Myocyte (in vitro differentiated cells): ENCODE measurements around the gene HLA-DPA1. TPM values are rescaled to one million over a fixed set of nuclear protein-coding genes. Genes with fewer than 3 reads are reported as not detected.
A peak's percentile ranks its signal among the peaks of the same experiment; 100 is the strongest.

Experiments used
- DNase-seq: peaks from one replicate; pipeline ENCODE4 v3.0.0-alpha.2; 2012; ENCODE audit warnings: low read depth
- total RNA-seq: library from RNA; depleted of rRNA; stranded (reverse); fragments of >200 nt; gene quantifications from 2 replicates; pipeline ENCODE4 v1.2.3, GENCODE V29; 2014

The HLA-DPA1 gene
- total RNA-seq, 1 donor from 2014 or later: 0.27 TPM

GRCh38 chr6:33018418-33018817 lies 55.0 kb downstream of the HLA-DPA1 start:
- DNase-seq: no peak

GRCh38 chr6:33017694-33018353 lies 55.6 kb downstream of the HLA-DPA1 start:
- DNase-seq: no peak

- no peak for DNase-seq
Measured at GRCh38 chr6:33017018-33017417, 56.4 kb downstream of the HLA-DPA1 start.

GRCh38 chr6:33015798-33016197 lies 57.7 kb downstream of the HLA-DPA1 start:
- no peak for DNase-seq

GRCh38 chr6:33014841-33015634 lies 58.4 kb downstream of the HLA-DPA1 start:
- peak; percentile 83 for DNase-seq

Other genes starting within 250 kb of the HLA-DPA1 start
- 3.8 and 4.1 TPM in 2 replicates for gene TAP2, start 234.9 kb downstream of the HLA-DPA1 start, total RNA-seq
- 30.7 and 36.0 TPM in 2 replicates for gene PSMB8, start 229.6 kb downstream of the HLA-DPA1 start, total RNA-seq
- 49.7 and 54.7 TPM in 2 replicates for gene TAP1, start 219.9 kb downstream of the HLA-DPA1 start, total RNA-seq
- 7.2 and 8.2 TPM in 2 replicates for gene PSMB9, start 219.5 kb downstream of the HLA-DPA1 start, total RNA-seq
- gene HLA-DMB, start 132.6 kb downstream of the HLA-DPA1 start, total RNA-seq: not detected in 2 replicates
- gene HLA-DMA, start 120.6 kb downstream of the HLA-DPA1 start, total RNA-seq: 2.1 and 4.3 TPM in 2 replicates
- 108 and 112 TPM in 2 replicates for gene BRD2, start 105.1 kb downstream of the HLA-DPA1 start, total RNA-seq
- not detected in 2 replicates for gene HLA-DOA, start 64.1 kb downstream of the HLA-DPA1 start, total RNA-seq
- gene HLA-DPB1, start 2.3 kb upstream of the HLA-DPA1 start, total RNA-seq: 0.19 TPM in 1 of 2 replicates, not detected in the other
- 0.96 and 1.9 TPM in 2 replicates for gene COL11A2, start 118.8 kb upstream of the HLA-DPA1 start, total RNA-seq
- gene RXRB, start 127.0 kb upstream of the HLA-DPA1 start, total RNA-seq: 29.3 and 36.9 TPM in 2 replicates
- 95.9 and 162 TPM in 2 replicates for gene SLC39A7, start 127.2 kb upstream of the HLA-DPA1 start, total RNA-seq
- 9.4 and 15.9 TPM in 2 replicates for gene HSD17B8, start 131.0 kb upstream of the HLA-DPA1 start, total RNA-seq
- 21.6 and 21.8 TPM in 2 replicates for gene RING1, start 134.9 kb upstream of the HLA-DPA1 start, total RNA-seq
- 45.9 and 51.2 TPM in 2 replicates for gene VPS52, start 198.2 kb upstream of the HLA-DPA1 start, total RNA-seq
- gene RPS18, start 198.4 kb upstream of the HLA-DPA1 start, total RNA-seq: 1,802 and 1,984 TPM in 2 replicates
- 0.21 TPM in 1 of 2 replicates, not detected in the other for gene B3GALT4, start 203.5 kb upstream of the HLA-DPA1 start, total RNA-seq
- 74.7 and 95.2 TPM in 2 replicates for gene WDR46, start 215.6 kb upstream of the HLA-DPA1 start, total RNA-seq
- gene PFDN6, start 216.0 kb upstream of the HLA-DPA1 start, total RNA-seq: 61.0 and 71.6 TPM in 2 replicates
- 27.9 and 31.0 TPM in 2 replicates for gene RGL2, start 225.3 kb upstream of the HLA-DPA1 start, total RNA-seq
- gene TAPBP, start 240.4 kb upstream of the HLA-DPA1 start, total RNA-seq: 66.3 and 69.2 TPM in 2 replicates
- 19.0 and 22.6 TPM in 2 replicates for gene ZBTB22, start 244.1 kb upstream of the HLA-DPA1 start, total RNA-seq
- 37.6 and 39.6 TPM in 2 replicates for gene DAXX, start 249.3 kb upstream of the HLA-DPA1 start, total RNA-seq